ENCODE results near the gene PPP6R2.
"Not testable (repeated sequence)": the region's sequence is repeated elsewhere in the genome, so short reads cannot be mapped to it uniquely, and the experiment has no call there.

PPP6R2 gene

DNA sequence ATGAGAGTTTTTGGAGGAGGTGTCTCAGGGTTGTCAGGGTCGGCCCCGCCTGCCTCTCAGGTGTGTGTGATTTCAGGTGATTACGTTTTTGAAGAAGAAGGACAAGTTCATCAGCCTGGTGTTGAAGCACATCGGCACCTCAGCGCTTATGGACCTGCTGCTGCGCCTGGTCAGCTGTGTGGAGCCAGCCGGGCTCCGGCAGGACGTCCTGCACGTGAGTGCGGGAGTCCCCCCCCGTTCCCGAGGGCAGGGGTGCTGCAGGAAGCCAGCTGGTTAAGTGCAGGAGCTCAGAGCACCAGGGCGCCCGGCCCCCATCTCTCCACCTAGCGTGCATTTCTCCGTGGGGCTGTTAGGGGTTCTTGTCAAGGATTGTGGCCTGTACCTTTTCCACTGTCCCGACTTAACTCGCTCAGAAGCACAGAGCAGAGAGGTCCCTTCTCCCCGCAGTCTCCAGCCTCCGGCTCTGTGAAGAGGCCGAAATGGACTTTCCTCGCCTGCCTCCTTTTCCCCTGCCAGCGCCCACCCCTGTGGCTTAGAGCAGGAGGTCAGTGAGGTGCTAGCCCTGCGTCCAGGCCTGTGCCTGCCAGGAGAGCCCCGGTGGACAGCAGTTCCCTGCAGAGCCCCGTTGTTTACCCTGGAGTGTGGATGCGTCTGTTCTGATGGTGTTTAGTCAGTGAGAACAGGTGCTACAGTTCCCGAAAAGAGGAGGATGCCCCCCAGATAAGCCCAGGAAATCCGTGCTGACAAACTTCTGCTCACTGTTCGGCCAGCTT lies 71.5 kb downstream of the PPP6R2 start:
- Mint-ChIP-seq H3K4me3 (no peak overlapping the region), H3K9me3 (no peaks in the 10 kb centered on the region), H3K36me3 (peaks cover 97% of the 10 kb centered on the region), H3K4me1 (no peaks in the 10 kb centered on the region), H3K27ac (no peak overlapping the region)
- no peak for ATAC-seq
- no peak for DNase-seq (ENCODE audit: low spot score in 2 of 2)

DNA sequence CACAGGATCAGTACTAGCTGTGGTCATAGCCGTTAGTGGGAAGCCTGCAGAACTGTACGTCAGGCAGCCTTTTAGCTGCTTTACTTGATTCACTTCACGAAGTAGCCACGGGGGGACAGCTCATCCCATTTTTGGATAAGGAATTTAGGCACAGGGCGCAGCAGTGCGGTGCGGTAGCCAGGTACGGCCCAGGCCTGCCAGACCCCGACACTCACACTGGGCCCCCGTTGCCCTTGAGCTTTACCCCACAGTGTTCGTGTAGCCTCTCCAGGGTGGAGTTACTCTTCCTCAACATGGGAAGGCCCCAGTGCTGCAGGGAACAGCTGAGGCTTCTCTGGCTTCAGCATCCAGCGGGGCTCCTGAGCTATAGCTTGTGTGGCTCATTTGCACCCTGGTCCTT lies 72.3 kb downstream of the PPP6R2 start:
- Mint-ChIP-seq H3K36me3 (peaks cover 97% of the 10 kb centered on the region), H3K27ac (no peak overlapping the region), H3K4me3 (no peak overlapping the region), H3K9me3 (no peaks in the 10 kb centered on the region), H3K4me1 (peaks cover 6% of the 10 kb centered on the region)
- no peak for DNase-seq (ENCODE audit: low spot score in 2 of 2)
- ATAC-seq: no peak

DNA sequence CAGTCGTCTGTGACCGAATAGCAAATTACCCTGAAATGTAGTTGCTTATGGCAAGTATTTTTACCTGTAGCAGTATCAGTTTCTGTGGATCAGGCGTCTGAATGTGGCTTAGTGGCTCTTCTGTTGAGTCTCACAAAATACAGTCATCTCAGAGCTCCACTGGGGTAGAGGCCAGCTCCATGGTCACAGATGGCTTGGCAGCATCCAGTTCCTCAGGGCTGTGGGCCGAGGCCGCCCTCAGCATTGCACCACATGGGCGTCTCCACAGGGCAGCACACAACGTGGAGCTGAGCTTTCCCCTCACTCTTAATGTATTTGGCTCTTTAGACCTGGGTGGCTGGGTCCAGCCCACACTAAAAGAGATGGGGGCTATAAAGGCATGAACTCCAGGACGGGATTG lies 73.9 kb downstream of the PPP6R2 start:
- no peak for DNase-seq (ENCODE audit: low spot score in 2 of 2)
- Mint-ChIP-seq H3K36me3 (peaks cover 98% of the 10 kb centered on the region), H3K4me3 (no peak overlapping the region), H3K9me3 (no peaks in the 10 kb centered on the region), H3K4me1 (peaks cover 6% of the 10 kb centered on the region), H3K27ac (peak overlapping the region; percentile 56)
- no peak for ATAC-seq

DNA sequence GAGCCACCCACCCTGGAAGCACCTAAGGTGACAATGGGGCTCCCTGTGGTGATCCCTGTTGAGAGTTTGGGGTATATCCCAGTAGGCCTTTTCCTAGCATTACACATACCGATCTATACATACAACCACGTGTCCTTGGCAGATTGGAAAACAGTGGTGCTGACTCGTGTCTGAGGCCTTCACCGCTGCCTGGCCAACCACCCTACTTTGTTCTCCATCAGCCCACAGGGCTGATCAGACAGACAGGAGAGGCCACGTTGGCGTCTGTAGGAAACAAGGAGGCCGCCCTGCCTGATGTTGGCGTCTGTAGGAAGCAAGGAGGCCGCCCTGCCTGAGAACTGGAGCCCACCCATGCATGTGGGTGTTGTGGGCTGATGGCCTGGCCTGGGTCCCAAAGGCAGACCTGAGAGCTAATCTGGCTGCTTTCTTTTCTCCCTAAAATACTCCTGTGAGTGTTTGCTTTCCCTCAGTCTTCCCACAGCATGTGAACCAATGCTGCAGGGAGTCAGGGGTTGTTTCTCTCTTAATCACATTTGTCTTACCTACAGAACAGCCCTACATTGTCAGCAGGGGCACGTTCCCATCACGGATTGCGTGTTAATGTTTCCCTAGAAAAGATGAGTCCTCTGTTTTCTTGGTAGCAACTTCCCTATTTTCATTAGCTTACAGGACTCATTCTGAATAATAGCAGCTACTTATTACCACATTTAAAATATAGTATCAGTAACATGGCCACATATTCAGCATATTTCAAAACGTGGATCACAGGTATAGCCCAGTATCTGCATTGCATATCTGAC lies 74.5 kb downstream of the PPP6R2 start:
- no peak overlapping the region for H3K4me3 Mint-ChIP-seq
- ATAC-seq: no peak
- H3K27ac Mint-ChIP-seq: peak overlapping the region; percentile 56
- H3K36me3 Mint-ChIP-seq: peaks cover 98% of the 10 kb centered on the region
- no peaks in the 10 kb centered on the region for H3K9me3 Mint-ChIP-seq
- H3K4me1 Mint-ChIP-seq: peaks cover 6% of the 10 kb centered on the region
- no peak for DNase-seq (ENCODE audit: low spot score in 2 of 2)

DNA sequence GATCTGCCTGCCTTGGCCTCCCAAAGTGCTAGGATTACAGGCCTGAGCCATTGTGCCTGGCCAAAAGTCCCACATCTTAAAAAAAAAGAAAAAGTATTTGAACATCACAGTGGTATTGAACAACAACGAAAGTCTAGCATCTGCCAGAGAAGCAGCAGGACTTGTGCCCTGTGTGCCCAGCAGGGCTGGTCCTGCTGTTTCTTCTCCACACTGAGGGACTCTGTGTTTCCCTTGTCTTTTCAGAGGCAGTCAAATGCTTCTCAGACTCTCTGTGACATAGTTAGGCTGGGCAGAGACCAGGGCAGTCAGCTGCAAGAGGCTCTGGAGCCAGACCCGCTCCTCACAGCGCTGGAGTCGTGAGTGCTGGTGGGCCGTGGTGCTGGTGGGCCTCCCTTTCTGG lies 75.5 kb downstream of the PPP6R2 start:
- ATAC-seq (no peak), DNase-seq (ENCODE audit: low spot score in 2 of 2) (no peak)
- H3K27ac Mint-ChIP-seq: peak overlapping the region; percentile 56
- no peak overlapping the region for H3K4me3 Mint-ChIP-seq
- H3K9me3 Mint-ChIP-seq: no peaks in the 10 kb centered on the region
- H3K4me1 Mint-ChIP-seq: peaks cover 6% of the 10 kb centered on the region
- H3K36me3 Mint-ChIP-seq: peaks cover 98% of the 10 kb centered on the region

DNA sequence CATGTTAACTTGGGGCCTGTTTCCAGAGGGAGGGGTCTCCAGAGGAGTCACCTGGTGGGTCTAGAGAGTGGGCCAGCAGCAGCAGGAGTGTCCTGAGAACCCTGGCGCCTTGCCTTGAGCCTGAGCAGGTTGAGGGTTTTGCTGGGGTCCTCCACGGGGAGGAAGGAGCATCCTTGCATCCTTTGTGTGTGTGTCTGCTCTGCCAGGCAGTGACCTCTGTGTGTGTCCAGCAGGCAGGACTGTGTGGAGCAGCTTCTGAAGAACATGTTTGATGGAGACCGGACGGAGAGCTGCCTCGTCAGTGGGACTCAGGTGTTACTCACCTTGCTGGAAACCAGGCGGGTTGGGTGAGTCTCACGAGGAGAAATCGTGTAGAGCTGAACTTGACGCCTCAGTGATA lies 76.0 kb downstream of the PPP6R2 start:
- ATAC-seq (no peak), DNase-seq (ENCODE audit: low spot score in 2 of 2) (no peak)
- H3K27ac Mint-ChIP-seq: no peak overlapping the region
- peaks cover 6% of the 10 kb centered on the region for H3K4me1 Mint-ChIP-seq
- no peak overlapping the region for H3K4me3 Mint-ChIP-seq
- H3K9me3 Mint-ChIP-seq: no peaks in the 10 kb centered on the region
- H3K36me3 Mint-ChIP-seq: peaks cover 98% of the 10 kb centered on the region

DNA sequence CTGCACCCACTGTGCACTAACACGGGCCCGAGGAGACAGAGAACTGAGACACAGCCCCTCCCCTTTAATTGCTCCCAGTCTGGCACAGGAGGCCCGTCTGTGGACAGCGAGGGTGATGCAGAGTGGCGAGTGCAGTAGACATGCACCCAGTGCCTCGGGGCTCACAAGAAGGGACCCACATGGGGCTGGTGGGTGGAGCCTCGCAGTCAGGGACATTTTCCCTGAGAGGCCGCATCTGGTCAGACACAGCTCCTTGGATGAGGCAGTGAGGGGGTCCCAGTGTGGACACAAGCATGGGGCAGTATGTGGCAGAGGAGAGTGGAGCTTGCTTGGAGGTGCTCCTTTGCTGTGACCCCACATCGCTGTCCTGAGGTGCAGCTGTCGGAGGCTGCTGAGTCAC lies 76.9 kb downstream of the PPP6R2 start:
- ATAC-seq (no peak), DNase-seq (ENCODE audit: low spot score in 2 of 2) (no peak)
- Mint-ChIP-seq H3K27ac (peak overlapping the region; percentile 79), H3K36me3 (peaks cover 98% of the 10 kb centered on the region), H3K4me3 (no peak overlapping the region), H3K4me1 (peaks cover 6% of the 10 kb centered on the region), H3K9me3 (no peaks in the 10 kb centered on the region)

DNA sequence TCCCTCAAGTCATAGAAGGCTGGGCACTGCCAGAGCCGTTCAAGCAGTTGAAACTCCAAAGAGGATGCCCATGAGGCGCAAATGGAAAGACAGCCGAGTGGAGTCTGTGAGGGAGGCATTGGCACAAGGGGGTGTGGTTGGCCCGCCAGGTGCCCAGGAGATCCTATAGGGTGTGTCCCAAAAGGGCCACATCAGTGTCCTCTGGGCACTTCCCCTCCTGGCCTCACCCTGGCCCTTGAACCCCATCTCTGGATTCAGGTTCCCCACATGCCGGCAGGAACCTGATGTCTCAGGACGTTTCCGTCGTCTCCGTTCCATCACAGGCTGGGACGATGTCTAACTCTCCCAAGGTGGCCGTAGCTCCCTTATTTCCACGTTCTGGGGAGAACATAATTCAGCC lies 77.5 kb downstream of the PPP6R2 start:
- Mint-ChIP-seq H3K4me3 (no peak overlapping the region), H3K9me3 (no peaks in the 10 kb centered on the region), H3K4me1 (peaks cover 6% of the 10 kb centered on the region), H3K36me3 (peaks cover 98% of the 10 kb centered on the region), H3K27ac (peak overlapping the region; percentile 79)
- DNase-seq (ENCODE audit: low spot score in 2 of 2) (no peak), ATAC-seq (no peak)

DNA sequence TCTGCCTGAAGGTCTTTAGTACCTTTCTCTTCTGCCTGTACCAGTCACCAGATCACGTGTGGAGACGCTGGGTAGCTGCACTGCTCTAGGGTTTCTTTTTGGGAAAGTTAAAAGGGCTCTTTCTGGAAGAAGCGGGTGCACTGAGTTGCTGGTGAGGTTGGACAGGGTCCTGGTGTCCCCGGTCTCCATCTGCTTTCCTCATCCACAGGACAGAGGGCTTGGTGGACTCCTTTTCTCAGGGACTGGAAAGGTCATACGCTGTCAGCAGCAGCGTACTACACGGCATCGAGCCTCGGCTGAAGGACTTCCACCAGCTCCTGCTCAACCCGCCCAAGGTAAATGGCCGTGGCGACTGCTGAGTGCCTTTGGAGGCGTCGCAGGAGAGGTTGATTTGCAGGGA lies 78.9 kb downstream of the PPP6R2 start:
- Mint-ChIP-seq H3K9me3 (no peaks in the 10 kb centered on the region), H3K4me3 (no peak overlapping the region), H3K27ac (no peak overlapping the region), H3K36me3 (peaks cover 98% of the 10 kb centered on the region), H3K4me1 (peaks cover 6% of the 10 kb centered on the region)
- DNase-seq (ENCODE audit: low spot score in 2 of 2) (no peak), ATAC-seq (no peak)

DNA sequence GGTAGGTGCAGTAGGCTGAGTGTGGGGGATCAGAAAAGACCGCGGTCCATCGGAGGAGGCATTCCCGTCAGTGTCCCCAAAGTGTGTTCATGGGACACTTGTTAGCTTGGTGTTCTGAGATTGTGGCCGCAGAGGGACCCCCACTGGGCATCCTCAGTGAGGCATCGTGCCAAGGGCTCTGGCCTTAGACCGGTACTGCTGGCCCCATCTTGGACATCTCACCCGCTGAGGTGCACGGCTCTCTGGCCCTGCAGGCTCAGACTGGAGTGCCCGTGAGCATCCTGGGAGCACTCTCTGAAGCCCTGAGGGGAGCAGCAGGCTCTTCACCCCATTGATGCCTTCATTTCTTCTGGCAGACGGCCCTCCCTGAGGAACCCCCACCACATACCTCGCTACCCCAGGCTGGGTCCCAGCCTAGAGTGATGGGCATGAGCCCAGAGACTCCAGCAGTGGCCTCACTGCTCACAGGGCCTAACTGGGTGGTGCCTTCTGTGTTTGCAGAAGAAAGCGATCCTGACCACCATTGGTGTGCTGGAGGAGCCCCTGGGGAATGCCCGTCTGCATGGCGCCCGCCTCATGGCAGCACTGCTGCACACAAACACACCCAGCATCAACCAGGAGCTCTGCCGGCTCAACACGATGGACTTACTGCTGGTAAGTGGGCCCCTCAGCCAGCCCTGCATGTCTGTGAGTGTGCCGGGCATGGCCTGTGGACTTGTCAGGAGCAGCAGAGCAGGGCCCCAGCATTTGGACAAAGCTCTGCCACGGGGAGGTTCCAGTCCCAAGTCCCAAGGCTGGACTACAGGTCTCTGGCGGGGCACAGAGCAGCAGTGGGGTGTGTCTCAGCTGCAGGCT lies 80.1 kb downstream of the PPP6R2 start:
- peaks cover 98% of the 10 kb centered on the region for H3K36me3 Mint-ChIP-seq
- H3K4me1 Mint-ChIP-seq: peaks cover 6% of the 10 kb centered on the region
- H3K9me3 Mint-ChIP-seq: no peaks in the 10 kb centered on the region
- H3K27ac Mint-ChIP-seq: peak overlapping the region; percentile 32
- ATAC-seq (no peak), DNase-seq (ENCODE audit: low spot score in 2 of 2) (no peak)
- no peak overlapping the region for H3K4me3 Mint-ChIP-seq

DNA sequence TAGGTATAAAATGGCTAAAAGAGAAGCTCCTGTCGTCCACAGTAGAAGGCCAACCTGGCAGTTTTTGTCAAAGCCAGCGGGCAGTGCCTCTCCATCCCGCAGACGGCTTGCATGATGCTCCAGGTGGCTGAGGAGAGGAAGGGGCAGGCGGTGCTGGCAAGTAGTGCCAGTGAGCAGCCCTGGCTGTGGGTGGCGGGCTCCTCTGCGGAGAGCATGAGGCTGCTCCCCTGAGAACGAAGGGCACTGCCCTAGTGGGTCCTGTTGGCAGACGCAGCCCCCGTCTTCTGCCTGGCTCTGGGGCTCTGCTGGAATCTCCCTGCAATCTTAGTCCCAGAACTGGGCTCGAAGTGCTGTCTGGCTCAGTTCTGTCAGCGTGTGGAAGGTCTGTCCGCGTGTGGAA lies 80.8 kb downstream of the PPP6R2 start:
- DNase-seq (ENCODE audit: low spot score in 2 of 2) (no peak), ATAC-seq (no peak)
- Mint-ChIP-seq H3K27ac (peak overlapping the region; percentile 32), H3K4me1 (peaks cover 6% of the 10 kb centered on the region), H3K9me3 (no peaks in the 10 kb centered on the region), H3K36me3 (peaks cover 99% of the 10 kb centered on the region), H3K4me3 (no peak overlapping the region)

DNA sequence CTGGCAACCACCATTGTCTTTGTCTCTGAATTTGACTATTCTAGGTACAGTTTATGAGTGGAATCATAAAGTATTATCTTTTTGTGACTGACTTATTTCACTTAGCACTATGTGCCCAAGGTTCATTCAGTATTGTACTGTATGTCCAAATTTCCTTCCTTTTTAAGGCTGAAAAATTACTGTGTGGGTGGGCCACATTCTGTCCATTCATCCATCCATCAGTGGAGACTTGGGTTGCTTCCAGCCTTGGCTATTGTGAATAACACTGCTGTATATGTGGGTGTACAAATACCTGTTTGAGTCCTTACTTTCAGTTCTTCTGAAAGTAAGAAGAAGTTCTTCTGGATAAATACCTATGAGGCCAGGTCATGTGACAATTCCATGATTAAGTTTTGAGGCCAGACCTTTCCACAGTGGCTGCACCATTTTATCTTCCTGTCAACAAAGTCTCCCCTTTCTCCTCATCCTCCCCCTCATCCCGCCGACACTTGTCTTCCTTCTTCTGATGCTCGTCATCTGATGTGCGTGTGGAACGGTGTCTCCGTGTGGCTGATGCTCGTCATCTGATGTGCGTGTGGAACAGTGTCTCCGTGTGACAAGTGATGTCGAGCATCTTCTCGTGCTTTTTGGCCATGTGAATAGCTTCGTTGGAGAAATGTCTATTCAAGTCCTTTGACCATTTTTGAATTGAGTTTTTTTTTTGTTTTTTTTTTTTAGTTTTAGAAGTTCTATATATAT lies 82.2 kb downstream of the PPP6R2 start:
- H3K27ac Mint-ChIP-seq: peak overlapping the region; percentile 13
- H3K9me3 Mint-ChIP-seq: no peaks in the 10 kb centered on the region
- H3K4me1 Mint-ChIP-seq: no peaks in the 10 kb centered on the region
- H3K36me3 Mint-ChIP-seq: peaks cover 99% of the 10 kb centered on the region
- DNase-seq (ENCODE audit: low spot score in 2 of 2) (no peak), ATAC-seq (no peak)
- H3K4me3 Mint-ChIP-seq: no peak overlapping the region

DNA sequence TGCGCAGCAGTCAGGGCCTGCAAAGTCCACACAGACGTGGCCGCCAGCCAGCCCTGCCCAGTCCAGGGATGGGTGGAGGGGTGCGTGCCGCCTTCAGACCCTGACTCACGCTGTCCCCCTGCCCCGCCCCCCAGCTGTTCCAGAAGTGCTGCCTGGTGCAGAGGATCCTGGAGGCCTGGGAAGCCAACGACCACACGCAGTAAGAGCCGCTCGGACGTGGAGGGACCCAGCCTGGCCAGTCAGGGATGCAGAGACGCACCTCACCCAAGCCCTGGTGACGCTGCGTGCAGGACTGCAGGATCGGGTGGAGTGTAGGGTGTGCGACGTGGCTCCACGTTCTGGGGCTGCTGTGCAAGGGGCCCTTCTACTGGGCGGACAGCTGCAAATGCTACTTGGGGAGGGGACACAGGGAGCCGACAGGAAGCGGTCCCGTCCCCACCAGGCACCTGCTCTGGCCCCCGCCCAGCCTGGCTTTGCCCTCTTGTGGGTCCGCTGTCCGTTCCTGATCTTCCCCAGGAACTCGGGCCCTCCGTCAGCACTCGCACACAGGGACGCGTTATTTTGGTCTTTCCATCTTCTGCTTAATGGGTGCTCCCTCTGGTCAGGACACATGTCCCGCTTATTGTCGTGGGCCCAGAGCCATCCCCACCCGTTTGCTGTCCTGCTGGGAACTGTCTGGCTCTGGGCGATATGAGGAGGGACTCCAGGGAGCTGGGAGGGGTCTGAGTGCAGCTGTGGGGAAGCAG lies 89.2 kb downstream of the PPP6R2 start:
- H3K4me3 Mint-ChIP-seq: no peak overlapping the region
- peaks cover 5% of the 10 kb centered on the region for H3K4me1 Mint-ChIP-seq
- DNase-seq (ENCODE audit: low spot score in 2 of 2): no peak
- ATAC-seq: no peak
- peaks cover 61% of the 10 kb centered on the region for H3K36me3 Mint-ChIP-seq
- H3K9me3 Mint-ChIP-seq: no peaks in the 10 kb centered on the region
- H3K27ac Mint-ChIP-seq: peak overlapping the region; percentile 89

DNA sequence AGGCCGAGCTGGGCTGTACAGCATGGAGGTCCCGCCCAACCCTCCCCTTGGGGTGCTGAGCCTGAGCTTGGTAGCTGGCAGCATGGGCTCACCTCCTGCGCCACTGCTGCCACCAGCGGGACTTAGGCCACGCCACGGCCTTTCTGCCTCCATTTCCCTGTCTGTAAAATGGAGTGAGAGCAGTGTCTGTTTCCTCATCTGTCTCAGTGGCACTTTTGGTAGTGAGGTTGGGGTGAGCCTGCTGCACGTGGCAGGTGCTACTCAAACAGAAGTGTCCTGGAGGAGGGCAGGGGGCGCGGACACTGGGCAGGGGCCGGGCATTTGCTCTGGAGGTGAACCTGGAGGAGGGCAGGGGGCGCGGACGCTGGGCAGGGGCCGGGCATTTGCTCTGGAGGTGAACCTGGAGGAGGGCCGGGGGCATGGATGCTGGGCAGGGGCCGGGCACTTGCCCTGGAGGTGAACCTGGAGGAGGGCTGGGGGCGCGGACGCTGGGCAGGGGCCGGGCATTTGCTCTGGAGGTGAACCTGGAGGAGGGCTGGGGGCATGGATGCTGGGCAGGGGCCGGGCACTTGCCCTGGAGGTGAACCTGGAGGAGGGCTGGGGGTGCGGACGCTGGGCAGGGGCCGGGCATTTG lies 89.9 kb downstream of the PPP6R2 start:
- H3K9me3 Mint-ChIP-seq; H3K4me1 Mint-ChIP-seq; H3K4me3 Mint-ChIP-seq; ATAC-seq; DNase-seq (ENCODE audit: low spot score in 2 of 2); H3K27ac Mint-ChIP-seq: not testable (repeated sequence)
- H3K36me3 Mint-ChIP-seq: peaks cover 54% of the 10 kb centered on the region

Data from stimulated activated effector memory CD8-positive, alpha-beta T cell treated with anti-CD3 and anti-CD28 coated beads, Interleukin-12 subunit alpha, Interleukin-12 subunit beta, amount 100 ng/mL, for 72 hours (primary cell).